Measurements from ENCODE around the gene NCKAP1.
A peak's percentile ranks its signal among the peaks of the same experiment; 100 is the strongest.

Gene NCKAP1

DNA sequence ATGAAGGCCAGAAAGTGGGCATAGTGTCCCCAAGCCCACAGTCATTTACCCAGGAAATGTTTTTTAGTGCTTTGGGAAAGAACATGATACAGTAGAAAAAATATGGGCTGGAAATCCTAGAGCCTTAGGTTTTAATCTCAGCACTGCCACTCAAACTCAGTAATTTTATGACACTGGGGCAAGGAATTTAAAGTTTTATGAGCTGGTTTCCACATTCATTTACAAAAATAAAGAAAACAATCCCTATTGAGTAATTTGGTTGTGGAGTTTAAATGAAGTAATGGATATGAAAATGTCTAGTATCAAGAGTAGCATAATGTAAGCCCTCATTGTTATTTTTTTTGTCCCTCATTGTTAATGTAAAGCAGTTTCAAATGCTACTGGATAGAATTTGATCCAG is 120.3 kb downstream of the NCKAP1 start:
- ATAC-seq, result no peak
- no peak overlapping the region for H3K4me3 Mint-ChIP-seq
- H3K27me3 Mint-ChIP-seq, result peaks cover 14% of the 10 kb centered on the region
- H3K9me3 Mint-ChIP-seq, result no peaks in the 10 kb centered on the region
- H3K27ac Mint-ChIP-seq, result no peak overlapping the region
- H3K36me3 Mint-ChIP-seq, result no peaks in the 10 kb centered on the region
- H3K4me1 Mint-ChIP-seq, result no peaks in the 10 kb centered on the region

DNA sequence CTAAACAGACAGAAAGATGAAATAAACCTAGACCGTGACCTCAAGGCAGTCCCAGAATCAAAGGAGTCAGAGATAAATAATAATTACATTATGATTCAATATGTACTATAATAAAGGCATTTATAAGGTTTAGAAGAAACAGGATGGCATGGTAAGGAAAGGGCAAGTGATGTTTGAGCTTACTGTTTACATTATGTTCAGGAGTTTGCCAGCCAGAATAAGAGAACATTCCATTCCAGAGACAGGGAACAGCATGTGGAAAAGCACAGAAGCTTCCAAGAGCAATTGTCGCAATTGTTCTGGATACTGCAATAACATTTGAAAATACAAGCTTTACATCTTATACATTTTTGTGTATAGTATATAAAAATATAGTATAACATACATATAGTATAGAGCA is 121.8 kb downstream of the NCKAP1 start:
- H3K36me3 Mint-ChIP-seq, result no peaks in the 10 kb centered on the region
- H3K27me3 Mint-ChIP-seq, result peaks cover 22% of the 10 kb centered on the region
- no peak overlapping the region for H3K27ac Mint-ChIP-seq
- H3K4me3 Mint-ChIP-seq, result no peak overlapping the region
- ATAC-seq, result no peak
- no peaks in the 10 kb centered on the region for H3K4me1 Mint-ChIP-seq
- H3K9me3 Mint-ChIP-seq, result no peaks in the 10 kb centered on the region

DNA sequence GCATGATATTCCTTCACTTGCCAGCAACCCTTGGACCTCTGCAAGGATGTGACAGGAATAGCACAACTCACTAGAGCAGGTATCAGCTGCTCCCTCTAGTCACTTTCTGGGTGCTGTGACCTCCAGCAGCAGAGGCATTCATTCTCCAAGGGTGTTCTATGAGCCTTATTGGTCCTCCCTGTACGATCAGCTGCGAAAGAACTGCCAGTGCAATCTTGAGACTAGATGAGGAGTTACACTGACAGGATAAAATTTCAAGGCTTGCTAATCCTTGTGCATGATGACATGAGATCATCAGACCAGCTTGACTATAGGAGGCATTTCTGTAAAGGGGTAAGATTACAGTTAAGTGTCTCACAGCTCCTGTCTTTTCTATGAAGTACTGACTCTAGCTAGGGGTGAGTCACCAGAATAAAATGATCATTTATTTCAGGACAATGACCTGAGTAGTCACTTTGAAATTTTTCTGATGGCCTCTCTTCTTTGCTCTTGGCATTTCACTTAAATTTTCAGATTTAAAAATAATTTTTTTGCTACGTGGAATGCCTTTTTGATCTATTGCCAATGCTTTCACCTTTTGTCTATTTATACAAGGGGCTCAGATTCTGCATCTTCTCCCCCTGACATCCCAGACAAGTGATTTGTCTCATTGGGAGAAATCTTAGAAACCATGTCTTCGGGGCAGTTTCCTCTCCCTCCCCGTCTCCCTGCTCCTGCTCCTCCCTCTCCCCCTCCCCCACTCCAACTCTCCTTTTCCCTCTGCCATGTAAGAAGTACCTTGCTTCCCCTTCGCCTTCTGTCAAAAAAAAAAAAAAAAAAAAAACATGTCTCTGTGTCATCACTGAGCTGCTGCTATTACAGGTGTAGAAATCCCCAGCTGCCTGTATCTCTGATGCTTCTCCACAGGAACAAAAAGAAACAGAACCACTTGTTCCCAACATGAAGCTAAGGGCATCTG is 122.6 kb downstream of the NCKAP1 start:
- no peaks in the 10 kb centered on the region for H3K4me1 Mint-ChIP-seq
- ATAC-seq, result no peak
- no peak overlapping the region for H3K4me3 Mint-ChIP-seq
- no peak overlapping the region for H3K27ac Mint-ChIP-seq
- no peaks in the 10 kb centered on the region for H3K9me3 Mint-ChIP-seq
- no peaks in the 10 kb centered on the region for H3K36me3 Mint-ChIP-seq
- H3K27me3 Mint-ChIP-seq, result peaks cover 22% of the 10 kb centered on the region

DNA sequence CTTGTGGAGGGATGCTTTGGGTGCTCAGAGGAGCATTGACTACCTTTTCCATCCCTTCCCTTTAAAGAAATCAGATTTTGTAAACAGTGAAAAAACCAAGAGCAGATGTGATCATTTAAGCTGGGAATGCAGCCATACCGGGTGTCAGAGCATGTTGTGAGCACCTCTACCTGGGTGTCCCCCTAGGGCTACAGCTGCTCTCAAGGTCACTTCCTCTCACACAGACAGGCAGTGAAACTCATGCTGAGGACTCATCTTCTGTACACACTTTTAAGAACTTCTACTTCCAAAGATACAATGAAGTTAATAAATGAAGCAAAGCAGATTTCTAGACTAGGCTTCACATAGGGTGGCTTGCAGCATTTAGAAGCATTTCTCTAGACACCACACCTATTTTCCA is 123.4 kb downstream of the NCKAP1 start:
- no peak for ATAC-seq
- H3K4me3 Mint-ChIP-seq, result no peak overlapping the region
- peaks cover 22% of the 10 kb centered on the region for H3K27me3 Mint-ChIP-seq
- no peaks in the 10 kb centered on the region for H3K9me3 Mint-ChIP-seq
- no peak overlapping the region for H3K27ac Mint-ChIP-seq
- H3K36me3 Mint-ChIP-seq, result no peaks in the 10 kb centered on the region
- H3K4me1 Mint-ChIP-seq, result no peaks in the 10 kb centered on the region

DNA sequence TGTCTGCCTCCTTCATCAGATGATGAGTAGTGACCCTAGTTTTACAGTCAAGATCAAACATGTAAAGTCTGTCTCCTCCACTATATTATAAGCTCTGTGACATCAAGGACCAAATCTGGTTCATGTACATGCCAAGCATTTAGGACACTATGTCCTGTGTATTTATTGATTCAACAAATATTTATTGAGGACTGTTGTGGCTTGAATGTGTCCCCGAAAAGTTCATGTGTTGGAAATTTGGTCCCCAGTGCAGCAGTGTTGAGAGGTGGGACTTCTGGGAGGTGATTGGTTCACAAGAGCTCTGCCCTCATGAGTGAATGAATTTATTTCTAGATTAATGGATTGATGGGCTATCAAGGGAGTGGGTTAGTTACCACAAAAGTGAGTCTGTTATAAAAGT is 125.2 kb downstream of the NCKAP1 start:
- H3K9me3 Mint-ChIP-seq, result no peaks in the 10 kb centered on the region
- H3K4me1 Mint-ChIP-seq, result no peaks in the 10 kb centered on the region
- no peak overlapping the region for H3K4me3 Mint-ChIP-seq
- H3K27ac Mint-ChIP-seq, result no peak overlapping the region
- ATAC-seq, result no peak
- peaks cover 22% of the 10 kb centered on the region for H3K27me3 Mint-ChIP-seq
- H3K36me3 Mint-ChIP-seq, result no peaks in the 10 kb centered on the region

DNA sequence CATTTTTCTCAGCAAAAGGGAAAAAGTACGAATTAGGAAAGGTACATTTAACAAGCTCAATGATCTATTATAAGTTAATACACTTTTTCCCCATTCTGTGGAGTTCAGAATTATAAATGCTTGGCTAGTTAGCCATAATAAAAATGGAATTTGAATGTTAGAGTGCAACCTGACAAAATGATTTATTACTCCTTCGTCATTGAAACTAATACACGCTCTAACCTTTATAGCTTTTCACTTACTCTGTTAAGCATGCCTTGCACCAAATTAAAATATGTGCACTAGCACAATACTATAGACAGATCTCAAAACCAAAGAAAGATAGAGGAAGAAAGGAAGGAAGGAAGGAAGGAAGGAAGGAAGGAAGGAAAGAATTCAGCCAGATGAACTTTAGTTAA is 125.7 kb downstream of the NCKAP1 start:
- Mint-ChIP-seq H3K4me3 (no peak overlapping the region), H3K27ac (no peak overlapping the region), H3K36me3 (no peaks in the 10 kb centered on the region), H3K4me1 (no peaks in the 10 kb centered on the region), H3K27me3 (peaks cover 22% of the 10 kb centered on the region), H3K9me3 (no peaks in the 10 kb centered on the region)
- ATAC-seq, result no peak

DNA sequence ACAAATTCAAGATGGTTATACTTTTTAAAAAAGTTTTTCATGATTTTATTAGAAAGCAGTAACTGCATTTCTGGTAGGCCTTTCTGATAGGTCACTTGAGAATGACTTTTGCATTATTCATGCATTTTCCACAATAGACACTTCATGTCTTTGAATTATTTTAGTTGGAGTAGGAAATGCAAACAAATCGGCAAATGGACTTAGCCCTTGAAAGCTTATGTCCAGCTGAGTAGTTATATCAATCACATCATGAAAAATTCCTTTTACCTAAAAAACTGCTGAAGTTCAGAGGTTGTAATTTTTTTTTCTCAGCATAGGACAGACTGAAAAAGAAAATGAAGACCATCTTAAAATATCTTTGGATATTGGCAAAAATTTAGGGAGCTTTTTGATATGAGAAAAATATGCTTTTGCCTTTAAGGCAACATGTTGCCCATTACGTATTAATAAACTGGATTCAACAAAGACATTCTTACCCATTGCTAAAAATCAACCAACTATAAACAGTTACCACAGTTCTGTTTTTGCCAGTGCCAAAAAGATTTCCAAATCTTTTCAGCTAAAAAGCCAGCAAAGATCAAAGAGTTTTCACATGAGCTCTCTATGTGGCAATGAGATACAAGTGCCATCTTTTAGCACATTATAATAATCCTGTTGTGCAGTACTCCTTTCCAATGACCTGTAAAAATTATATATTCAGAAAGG is 126.3 kb downstream of the NCKAP1 start:
- no peaks in the 10 kb centered on the region for H3K36me3 Mint-ChIP-seq
- H3K27ac Mint-ChIP-seq, result no peak overlapping the region
- no peak overlapping the region for H3K4me3 Mint-ChIP-seq
- ATAC-seq, result no peak
- peaks cover 22% of the 10 kb centered on the region for H3K27me3 Mint-ChIP-seq
- H3K9me3 Mint-ChIP-seq, result no peaks in the 10 kb centered on the region
- H3K4me1 Mint-ChIP-seq, result no peaks in the 10 kb centered on the region

DNA sequence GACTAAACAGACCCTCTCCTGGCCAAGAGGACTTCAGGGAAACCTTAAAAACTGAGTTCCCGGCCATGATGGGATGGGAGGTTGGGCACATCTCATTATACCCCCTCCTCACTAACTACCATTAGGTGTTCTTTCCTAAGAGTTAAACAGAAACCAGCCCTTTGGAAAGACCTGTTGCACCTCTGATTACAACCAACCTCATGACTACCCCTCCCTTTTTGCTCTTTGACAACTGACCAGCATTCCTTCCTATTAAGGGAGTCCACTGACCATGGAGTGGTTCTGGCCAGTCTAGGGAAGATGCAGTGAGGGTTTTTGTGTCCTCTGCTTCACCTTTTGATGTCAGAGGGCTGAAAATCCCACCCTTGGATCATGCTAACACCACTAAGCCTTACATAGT is 127.3 kb downstream of the NCKAP1 start:
- ATAC-seq, result no peak
- no peaks in the 10 kb centered on the region for H3K4me1 Mint-ChIP-seq

DNA sequence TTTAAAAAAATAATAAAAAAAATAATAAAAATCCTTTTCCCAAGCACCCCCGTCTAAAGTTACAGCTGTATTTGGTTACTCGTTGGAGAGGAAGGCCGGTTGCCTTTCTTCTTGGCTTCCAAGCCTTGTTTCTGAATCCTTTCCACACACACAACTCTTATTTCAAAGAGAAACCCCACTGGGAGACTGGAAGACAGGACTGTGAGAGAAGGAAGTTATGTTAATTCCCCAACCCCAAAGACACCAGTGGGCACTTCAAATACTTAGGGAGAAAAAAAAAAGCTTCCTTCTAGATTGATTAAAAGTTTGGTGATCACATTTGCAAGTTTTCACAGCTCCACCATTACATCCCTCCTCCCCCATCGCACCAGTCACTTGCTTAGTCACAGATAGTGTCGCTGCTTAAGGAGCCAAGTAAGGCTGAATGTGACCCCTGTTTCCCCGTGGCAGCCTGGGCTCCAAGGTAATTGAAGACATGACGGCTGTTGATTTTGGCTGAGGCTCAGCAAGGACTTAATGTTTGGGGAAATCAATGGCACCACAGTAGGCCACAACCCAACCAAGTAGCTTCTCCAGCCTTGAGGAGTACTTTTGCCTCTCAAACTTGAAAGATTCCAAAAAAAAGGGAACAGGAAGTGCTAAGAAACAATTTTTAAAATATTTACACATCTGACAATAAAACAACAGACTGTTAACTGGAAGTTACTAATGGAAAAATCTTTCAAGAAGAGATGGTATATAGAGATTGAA is 131.0 kb downstream of the NCKAP1 start:
- Mint-ChIP-seq H3K27me3 (peaks cover under 1% of the 10 kb centered on the region), H3K4me1 (no peaks in the 10 kb centered on the region), H3K27ac (no peak overlapping the region), H3K36me3 (no peaks in the 10 kb centered on the region), H3K9me3 (no peaks in the 10 kb centered on the region), H3K4me3 (no peak overlapping the region)
- no peak for ATAC-seq

More for the DNA sequence above, 127.3 kb downstream of the NCKAP1 start:
- Mint-ChIP-seq H3K27ac (no peak overlapping the region), H3K27me3 (peaks cover 22% of the 10 kb centered on the region), H3K36me3 (no peaks in the 10 kb centered on the region), H3K9me3 (no peaks in the 10 kb centered on the region), H3K4me3 (no peak overlapping the region)

DNA sequence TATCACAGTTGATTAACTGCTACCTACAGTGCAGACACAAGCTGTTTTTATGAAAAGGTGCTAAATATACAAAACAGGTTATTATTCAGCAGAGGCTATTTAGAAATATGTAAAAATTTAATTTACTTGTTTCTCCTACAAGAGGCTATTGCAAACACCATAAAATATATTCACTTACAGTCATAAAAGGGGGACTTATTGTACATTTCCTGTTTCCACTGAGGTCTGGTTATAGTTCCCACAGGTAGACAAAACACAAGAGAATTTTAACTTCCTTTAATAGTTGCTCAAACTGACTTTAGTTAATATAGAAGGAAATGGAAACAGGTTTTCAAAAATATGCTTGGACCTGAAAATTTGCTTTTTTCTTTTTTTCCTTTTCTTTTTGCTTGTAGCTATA is 131.8 kb downstream of the NCKAP1 start:
- no peaks in the 10 kb centered on the region for H3K36me3 Mint-ChIP-seq
- no peak overlapping the region for H3K4me3 Mint-ChIP-seq
- ATAC-seq, result no peak
- no peaks in the 10 kb centered on the region for H3K4me1 Mint-ChIP-seq
- H3K27me3 Mint-ChIP-seq, result no peaks in the 10 kb centered on the region
- H3K27ac Mint-ChIP-seq, result no peak overlapping the region
- no peaks in the 10 kb centered on the region for H3K9me3 Mint-ChIP-seq

DNA sequence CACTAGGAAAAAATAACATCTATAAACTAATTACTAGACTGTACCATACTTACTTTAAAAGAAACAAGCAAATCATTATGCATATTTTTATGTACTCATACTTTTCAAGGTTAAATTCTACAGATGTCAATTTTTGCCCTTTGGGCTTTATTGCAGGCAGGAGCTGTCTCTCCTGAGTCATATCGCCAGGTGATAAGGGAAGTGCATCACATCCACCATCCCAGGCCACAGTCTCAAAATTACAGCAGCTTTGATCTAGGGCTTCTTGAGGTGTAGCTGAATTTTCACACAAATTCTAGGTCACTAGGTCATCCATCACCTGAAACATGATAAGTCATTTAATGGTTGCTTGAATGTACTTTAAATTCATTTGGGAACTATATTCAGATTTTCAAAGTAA is 133.4 kb downstream of the NCKAP1 start:
- Mint-ChIP-seq H3K4me3 (no peak overlapping the region), H3K27me3 (no peaks in the 10 kb centered on the region), H3K4me1 (no peaks in the 10 kb centered on the region), H3K9me3 (no peaks in the 10 kb centered on the region), H3K27ac (no peak overlapping the region), H3K36me3 (no peaks in the 10 kb centered on the region)
- ATAC-seq, result no peak

DNA sequence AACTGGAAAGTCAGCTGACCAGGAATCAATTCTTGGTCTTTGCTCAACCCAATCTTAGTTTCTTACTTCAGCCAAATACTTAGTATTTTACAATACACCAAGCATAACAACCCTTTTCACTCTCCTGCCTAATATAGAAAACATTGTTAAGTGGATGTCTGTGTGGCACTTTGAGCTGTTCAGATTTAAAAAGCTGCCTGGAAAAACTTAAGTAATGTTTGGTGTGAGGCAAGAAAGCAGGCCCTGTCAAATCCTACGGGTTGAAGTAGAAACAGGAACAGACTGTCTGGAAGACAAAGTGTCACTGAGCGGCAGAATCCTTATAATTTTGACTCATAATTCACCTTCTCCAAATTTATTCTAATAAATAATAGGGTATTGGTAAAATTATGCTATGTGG is 134.7 kb downstream of the NCKAP1 start:
- Mint-ChIP-seq H3K9me3 (no peaks in the 10 kb centered on the region), H3K4me3 (no peak overlapping the region), H3K27me3 (no peaks in the 10 kb centered on the region), H3K27ac (no peak overlapping the region), H3K36me3 (no peaks in the 10 kb centered on the region), H3K4me1 (no peaks in the 10 kb centered on the region)
- ATAC-seq, result no peak

DNA sequence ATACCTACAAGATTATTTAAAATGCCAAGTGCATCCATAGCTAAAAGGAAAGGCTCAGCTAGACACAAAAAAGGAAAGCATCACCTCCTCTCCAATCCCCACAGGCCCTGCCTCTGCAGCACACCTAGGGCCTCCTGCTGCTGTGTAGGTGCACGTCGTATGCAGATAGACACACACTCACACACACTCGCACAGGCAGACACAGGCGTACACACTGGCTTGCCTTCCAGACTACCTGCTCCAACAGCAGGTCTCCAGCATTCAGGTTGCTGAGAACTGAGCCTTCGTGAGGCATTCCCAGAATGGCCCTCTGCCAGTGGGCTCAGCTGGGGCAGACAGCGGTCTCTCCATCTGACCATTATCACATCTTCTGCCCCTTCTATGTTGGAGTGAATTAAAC is 136.5 kb downstream of the NCKAP1 start:
- H3K27me3 Mint-ChIP-seq, result peaks cover 3% of the 10 kb centered on the region
- ATAC-seq, result peak; percentile 25
- H3K4me3 Mint-ChIP-seq, result no peak overlapping the region
- H3K27ac Mint-ChIP-seq, result no peak overlapping the region
- no peaks in the 10 kb centered on the region for H3K9me3 Mint-ChIP-seq
- H3K36me3 Mint-ChIP-seq, result no peaks in the 10 kb centered on the region
- no peaks in the 10 kb centered on the region for H3K4me1 Mint-ChIP-seq

DNA sequence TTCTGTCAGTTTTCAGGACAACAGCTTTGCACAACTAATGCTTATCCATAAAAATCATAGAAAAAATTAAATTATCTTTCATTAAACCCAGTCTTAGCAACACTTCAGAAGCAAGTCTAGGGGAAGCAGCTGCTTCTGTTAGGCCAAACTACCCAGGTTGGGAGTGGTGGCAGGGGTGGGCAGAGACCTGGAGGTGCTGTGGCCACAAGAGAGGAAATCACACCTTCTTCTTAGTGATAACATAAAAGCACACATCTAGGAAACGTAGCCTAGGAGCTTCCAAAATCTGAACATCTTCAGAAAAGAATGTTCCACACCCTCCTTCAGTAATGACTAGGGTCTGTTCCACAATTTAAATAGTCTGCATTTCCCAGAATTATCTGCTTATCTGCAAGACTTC is 139.5 kb downstream of the NCKAP1 start:
- Mint-ChIP-seq H3K4me3 (no peak overlapping the region), H3K27me3 (peaks cover 10% of the 10 kb centered on the region), H3K4me1 (no peaks in the 10 kb centered on the region), H3K27ac (no peak overlapping the region), H3K9me3 (no peaks in the 10 kb centered on the region), H3K36me3 (no peaks in the 10 kb centered on the region)
- no peak for ATAC-seq

DNA sequence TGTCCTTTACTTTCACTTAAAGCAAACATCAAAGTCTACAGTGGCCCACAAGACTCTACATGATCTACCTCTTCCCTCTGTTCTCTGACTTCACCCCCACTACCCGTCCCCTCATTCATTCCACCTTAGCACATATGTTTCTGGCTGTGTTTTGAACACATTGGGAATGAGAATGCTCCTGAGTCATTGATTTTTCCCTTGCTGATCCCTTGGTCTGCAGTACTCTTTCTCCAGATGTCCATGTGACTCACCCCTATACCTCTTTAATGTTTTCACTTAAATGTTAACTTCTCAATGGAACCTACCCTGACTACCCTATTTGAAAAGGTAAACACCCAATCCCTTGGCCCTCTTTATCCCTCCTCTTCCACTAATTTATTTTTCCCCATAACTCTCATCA is 141.1 kb downstream of the NCKAP1 start:
- ATAC-seq, result no peak
- Mint-ChIP-seq H3K27me3 (peaks cover 10% of the 10 kb centered on the region), H3K4me3 (no peak overlapping the region), H3K36me3 (no peaks in the 10 kb centered on the region), H3K4me1 (no peaks in the 10 kb centered on the region), H3K9me3 (no peaks in the 10 kb centered on the region), H3K27ac (no peak overlapping the region)

Measured in stimulated activated memory B cell treated with anti-CD40 and anti-IgM and Interleukin-4, amounts not matched to agents 10 μg/mL and 1 μg/mL and 100 μg/mL, for 72 hours (primary cell).